CD1c-positive myeloid dendritic cell (primary cell): ENCODE data around the gene PTTG1.

Experiments
- DNase-seq: peaks from one replicate; pipeline ENCODE4 v3.0.0-alpha.2; 2016; ENCODE audit errors: extremely low spot score

PTTG1 gene

GRCh38 chr5:160472482-160472881, 50.8 kb downstream of the PTTG1 start:
- no peak for DNase-seq

GRCh38 chr5:160473681-160474080, 52.0 kb downstream of the PTTG1 start:
- DNase-seq, result no peak

DNA sequence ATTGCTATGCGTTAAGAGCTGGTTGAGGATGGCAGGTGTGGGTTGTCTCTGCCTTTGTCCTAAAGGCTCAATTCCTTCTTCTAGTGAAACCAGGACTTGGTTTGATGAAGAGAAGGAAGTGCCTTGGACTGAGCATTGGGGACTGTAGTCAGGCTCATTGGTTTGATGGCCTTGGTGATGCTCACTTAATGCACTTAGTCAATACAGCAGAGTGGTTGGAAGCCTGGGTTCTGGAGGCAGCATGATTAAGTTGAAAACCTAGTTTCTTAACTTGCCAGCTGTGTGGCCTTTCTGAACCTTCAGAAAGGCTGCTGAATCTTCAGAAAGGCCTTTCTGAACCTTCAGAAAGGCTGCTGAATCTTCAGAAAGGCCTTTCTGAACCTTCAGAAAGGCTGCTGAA, 52.4 kb downstream of the PTTG1 start:
- no peak for DNase-seq

DNA sequence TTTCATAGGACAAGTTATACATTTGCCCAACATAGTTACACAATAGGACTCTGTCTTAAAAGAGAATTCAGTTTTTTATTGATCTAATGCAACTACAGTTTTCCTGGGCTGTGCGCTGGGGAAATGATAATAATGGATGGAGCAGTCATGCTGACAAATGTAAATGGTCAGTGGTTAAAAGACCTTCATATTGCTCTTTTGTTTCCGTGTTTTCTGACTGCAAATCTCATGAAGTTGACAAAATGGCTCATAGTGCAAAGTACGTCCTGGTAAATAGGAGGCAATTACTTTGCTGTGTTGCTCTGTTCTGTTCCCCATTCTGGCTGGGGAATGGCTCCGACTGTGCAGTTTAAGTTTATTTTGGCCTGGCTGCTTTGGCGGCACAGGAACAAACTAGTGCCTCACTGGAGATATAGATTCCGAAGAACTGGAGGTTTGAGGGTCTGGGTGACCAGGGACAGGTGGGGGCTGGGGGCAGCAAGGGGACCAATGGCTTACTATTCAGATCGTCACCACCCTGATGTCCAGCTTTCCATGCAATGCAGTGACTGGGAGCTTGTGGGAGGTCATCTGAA, 54.3 kb downstream of the PTTG1 start:
- no peak for DNase-seq

GRCh38 chr5:160477266-160477970, 55.8 kb downstream of the PTTG1 start:
- DNase-seq, result no peak

DNA sequence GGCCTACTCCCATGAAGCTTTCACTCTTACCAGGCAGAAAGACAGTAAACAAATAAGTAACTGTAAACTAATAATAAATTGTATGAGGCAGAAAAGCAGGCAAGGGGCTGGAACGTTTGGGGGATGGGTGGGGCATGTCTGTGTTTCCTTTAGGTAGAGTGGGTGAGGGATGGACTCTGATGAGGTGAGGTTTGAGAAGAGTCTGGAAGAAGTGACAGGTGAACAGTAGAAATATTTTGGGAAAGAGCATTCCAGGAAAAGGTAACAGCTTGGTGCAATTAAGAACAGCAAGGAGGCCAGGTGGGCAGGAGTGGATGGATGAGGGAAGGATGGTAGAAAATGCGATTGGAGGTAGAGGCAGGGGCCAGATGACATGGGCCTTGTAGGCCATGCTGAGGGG, 56.5 kb downstream of the PTTG1 start:
- DNase-seq, result no peak
